Lower leg skin (tissue), 4 donors: ENCODE results near the gene MMD2. TPM values are rescaled to one million over a fixed set of nuclear protein-coding genes. Genes with fewer than 3 reads are reported as not detected.

ENCODE experiments used
- DNase-seq, 2 donors: peaks; one replicate each; pipeline ENCODE4 v3.0.0-alpha.2; 2019; ENCODE audit warnings: low spot score in 2 of 2
- H3K4me3 ChIP-seq: fragments of 200-600 bp; sonication (generic); 2 replicates; pipeline ENCODE4 v1.5.1; 2017; ENCODE audit warnings: mild to moderate bottlenecking, low read depth; ENCODE audit not compliant: poor library complexity, severe bottlenecking
- POLR2A ChIP-seq, 2 donors: fragments of 450-650 bp; IDR thresholded peaks; one replicate each; pipeline ENCODE4 v1.6.1; 2016 to 2017; ENCODE audit warnings: antibody characterized with exemption in 2 of 2, mild to moderate bottlenecking in 1 of 2, moderate library complexity in 1 of 2
- WGBS, 2 donors: methylation state at CpG; one replicate each; pipeline ENCODE4 v1.1.5; 2018; 5-methylcytosine and 5-hydroxymethylcytosine counted together
- intact Hi-C: fragments of 100-400 bp; cut with DNase I; formaldehyde crosslinking; loops from one replicate; pipeline ENCODE4 v1.15.0; 2023; ENCODE audit warnings: low total_unique reads
- total RNA-seq, 4 donors: library from RNA; depleted of rRNA; stranded (reverse); fragments of >200 nt; gene quantifications; one replicate each; pipeline ENCODE4 v1.1.0, GENCODE V29; 2016
- TF ChIP-seq, protein P1 (sequence below), 3 donors: fragments of 450-650 bp; IDR thresholded peaks; one replicate each; pipeline ENCODE4 v1.5.1; 2016; ENCODE audit warnings: antibody characterized with exemption in 3 of 3, mild to moderate bottlenecking in 3 of 3, moderate library complexity in 2 of 3

Gene MMD2
- total RNA-seq, 4 donors from 2014 or later: not detected

DNA sequence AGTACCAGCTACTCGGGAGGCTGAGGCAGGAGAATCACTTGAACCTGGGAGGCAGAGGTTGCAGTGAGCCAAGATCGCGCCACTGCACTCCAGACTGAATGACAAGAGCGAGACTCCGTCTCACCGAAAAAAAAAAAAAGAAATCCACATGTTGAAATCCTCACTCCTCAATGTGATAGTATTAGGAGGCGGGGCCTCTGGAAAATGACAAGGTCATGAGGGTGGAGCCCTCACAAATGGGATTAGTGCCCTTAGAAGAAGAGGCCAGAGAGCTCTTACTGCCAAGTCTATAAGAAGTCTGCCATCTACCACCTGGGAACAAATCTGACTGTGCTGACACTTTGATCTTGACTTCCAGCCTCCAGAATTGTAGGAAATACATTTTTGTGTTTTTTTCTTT, 10.6 kb downstream of the MMD2 start:
- intact Hi-C loops: no loop called here
- TF ChIP-seq, protein P1, sequence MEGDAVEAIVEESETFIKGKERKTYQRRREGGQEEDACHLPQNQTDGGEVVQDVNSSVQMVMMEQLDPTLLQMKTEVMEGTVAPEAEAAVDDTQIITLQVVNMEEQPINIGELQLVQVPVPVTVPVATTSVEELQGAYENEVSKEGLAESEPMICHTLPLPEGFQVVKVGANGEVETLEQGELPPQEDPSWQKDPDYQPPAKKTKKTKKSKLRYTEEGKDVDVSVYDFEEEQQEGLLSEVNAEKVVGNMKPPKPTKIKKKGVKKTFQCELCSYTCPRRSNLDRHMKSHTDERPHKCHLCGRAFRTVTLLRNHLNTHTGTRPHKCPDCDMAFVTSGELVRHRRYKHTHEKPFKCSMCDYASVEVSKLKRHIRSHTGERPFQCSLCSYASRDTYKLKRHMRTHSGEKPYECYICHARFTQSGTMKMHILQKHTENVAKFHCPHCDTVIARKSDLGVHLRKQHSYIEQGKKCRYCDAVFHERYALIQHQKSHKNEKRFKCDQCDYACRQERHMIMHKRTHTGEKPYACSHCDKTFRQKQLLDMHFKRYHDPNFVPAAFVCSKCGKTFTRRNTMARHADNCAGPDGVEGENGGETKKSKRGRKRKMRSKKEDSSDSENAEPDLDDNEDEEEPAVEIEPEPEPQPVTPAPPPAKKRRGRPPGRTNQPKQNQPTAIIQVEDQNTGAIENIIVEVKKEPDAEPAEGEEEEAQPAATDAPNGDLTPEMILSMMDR (IDR thresholded peaks at IDR 0.05): no peak
- TF ChIP-seq POLR2A (IDR thresholded peaks at IDR 0.05): no peak
- no peak overlapping the region for H3K4me3 ChIP-seq
- no peak for DNase-seq
- 91 to 95% methylated on average over 7 of the region's 7 CpGs for WGBS, 2 donors

DNA sequence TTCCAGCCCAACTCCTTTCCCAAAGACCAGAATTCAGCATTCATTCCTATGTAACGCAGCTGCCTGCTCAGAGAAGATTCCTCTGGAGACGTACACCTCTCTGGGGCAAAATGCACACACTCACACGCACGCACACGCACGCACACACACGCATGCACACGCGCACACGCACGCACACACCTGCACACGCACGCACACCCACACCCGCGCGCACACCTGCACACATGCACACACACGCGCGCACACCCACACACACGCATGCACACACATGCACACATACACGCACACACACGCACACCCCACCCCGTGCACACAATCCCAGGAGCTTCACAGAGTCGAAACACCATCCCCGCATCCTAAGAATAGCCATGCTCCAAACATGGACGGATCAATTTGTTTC, 13.0 kb downstream of the MMD2 start:
- WGBS, 2 donors: 92 to 94% methylated on average over 26 of the region's 26 CpGs
- intact Hi-C loops: no loop called here
- no peak overlapping the region for H3K4me3 ChIP-seq
- no peak for DNase-seq
- no peak for TF ChIP-seq POLR2A (IDR thresholded peaks at IDR 0.05)
- TF ChIP-seq, protein P1 (IDR thresholded peaks at IDR 0.05): no peak

DNA sequence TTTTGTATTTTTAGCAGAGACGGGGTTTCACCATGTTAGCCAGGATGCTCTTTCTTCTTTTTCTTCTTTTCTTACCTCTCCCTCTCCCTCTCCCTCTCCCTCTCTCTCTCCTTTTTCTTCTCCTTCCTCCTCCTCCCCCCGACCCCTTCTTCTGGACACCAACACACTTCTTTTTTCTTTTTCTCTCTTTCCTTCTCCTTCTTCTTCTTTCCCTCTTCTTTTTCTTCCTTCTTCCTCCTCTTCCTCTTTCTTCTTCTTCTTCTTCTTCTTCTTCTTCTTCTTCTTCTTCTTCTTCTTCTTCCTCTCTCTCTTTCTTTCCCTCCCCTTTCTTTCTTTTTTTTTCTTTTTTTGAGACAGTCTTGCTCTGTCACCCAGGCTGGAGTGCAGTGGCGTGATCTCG, 14.0 kb downstream of the MMD2 start:
- intact Hi-C loops: no loop called here
- no peak for DNase-seq
- WGBS, 2 donors: 85 to 88% methylated on average over 4 of the region's 4 CpGs
- H3K4me3 ChIP-seq: no peak overlapping the region
- TF ChIP-seq POLR2A (IDR thresholded peaks at IDR 0.05): no peak
- TF ChIP-seq, protein P1 (IDR thresholded peaks at IDR 0.05): no peak

DNA sequence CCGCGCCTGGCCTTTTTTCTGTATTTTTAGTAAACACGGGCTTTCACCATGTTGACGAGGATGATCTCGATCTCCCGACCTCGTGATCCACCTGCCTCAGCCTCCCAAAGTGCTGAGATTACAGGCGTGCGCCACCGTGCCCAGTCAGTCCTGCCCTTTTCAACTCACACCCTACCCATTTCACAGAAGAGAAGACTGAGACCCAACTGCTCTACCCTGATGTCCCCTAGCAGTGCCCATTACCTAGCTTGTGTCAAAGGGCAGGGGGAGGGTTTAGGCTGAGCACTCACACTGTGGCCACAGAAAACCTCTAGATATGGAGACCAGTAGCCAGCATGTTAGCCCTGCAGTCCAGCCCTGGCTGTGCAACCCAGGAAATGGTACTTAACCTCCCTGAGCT, 15.7 kb downstream of the MMD2 start:
- no peak for TF ChIP-seq POLR2A (IDR thresholded peaks at IDR 0.05)
- TF ChIP-seq, protein P1 (IDR thresholded peaks at IDR 0.05): no peak
- WGBS, 2 donors: 92 to 95% methylated on average over 10 of the region's 10 CpGs
- H3K4me3 ChIP-seq: no peak overlapping the region
- no peak for DNase-seq
- intact Hi-C loops: no loop called here

DNA sequence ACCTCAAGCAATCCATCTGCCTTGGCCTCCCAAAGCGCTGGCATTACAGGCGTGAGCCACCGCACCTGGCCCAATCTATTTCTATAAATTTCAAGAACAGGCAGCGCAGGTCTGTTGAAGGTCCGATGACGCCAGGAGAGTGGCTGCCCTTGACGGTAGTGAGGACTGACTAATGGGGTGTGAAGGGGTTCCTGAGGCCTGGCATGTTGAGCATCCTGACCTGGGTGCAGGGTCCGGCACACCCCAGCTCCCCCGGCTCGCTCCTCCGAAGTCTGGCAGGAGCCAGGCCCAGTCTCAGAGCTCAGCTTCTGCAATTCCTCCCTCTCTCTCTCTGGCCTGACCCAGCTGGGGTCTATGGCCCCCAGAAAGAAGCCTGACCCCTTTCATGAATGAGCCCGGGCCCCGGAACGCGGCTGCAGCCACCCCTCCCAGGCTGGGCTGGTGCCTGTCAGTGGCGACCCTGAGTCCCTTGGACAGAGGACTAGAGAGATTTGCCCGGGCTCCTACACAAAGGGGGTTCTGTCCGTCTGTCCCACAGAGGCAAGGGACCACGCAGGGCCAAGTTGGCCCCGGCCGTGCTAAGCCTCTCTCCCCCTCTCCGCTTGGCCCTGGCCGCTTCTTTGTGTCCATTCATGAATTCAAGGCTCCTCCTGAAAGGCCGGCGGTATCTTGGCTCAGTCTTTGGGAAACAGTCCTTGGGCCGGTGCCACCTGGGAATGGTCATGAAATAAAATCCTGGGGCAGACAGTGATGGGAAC, 18.8 kb downstream of the MMD2 start:
- no peak overlapping the region for H3K4me3 ChIP-seq
- TF ChIP-seq POLR2A (IDR thresholded peaks at IDR 0.05): no peak
- TF ChIP-seq, protein P1 (IDR thresholded peaks at IDR 0.05): no peak
- intact Hi-C loops: no loop called here

DNA sequence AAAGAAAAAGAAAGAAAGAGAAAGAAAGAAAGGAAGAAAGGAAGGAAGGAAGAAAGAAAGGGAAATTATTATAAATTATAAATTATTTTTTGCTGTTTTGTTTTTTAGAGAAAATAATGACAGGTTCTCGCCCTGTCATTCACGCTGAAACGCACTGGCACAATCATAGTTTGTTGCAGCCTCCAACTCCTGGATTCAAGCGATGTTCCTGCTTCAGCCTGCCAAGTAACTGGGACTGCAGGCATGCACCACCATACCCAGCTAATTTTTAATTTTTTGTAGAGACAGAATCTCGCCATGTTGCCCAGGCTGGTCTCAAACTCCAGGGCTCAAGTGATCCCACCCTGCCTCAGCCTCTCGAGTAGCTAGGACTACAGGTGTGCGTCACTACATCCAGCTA, 21.6 kb downstream of the MMD2 start:
- DNase-seq: no peak
- 75 to 78% methylated on average over 7 of the region's 7 CpGs for WGBS, 2 donors
- intact Hi-C loops: no loop called here
- TF ChIP-seq POLR2A (IDR thresholded peaks at IDR 0.05): no peak
- TF ChIP-seq, protein P1 (IDR thresholded peaks at IDR 0.05): no peak
- H3K4me3 ChIP-seq: no peak overlapping the region

More for the DNA sequence above, 18.8 kb downstream of the MMD2 start:
- DNase-seq: no peak
- 86 to 92% methylated on average over 23 to 25 of the region's 26 CpGs for WGBS, 2 donors
